HepG2 (cell line): ENCODE measurements around the gene NDST1. TPM values are rescaled to one million over a fixed set of nuclear protein-coding genes. Genes with fewer than 3 reads are reported as not detected.

Experiments used
- BRCA1 ChIP-seq: sonication (generic); formaldehyde crosslinking; IDR thresholded peaks from 2 replicates; pipeline ENCODE4 v1.4.0; 2020; ENCODE audit warnings: missing genetic modification reagents
- CEBPG ChIP-seq: IDR thresholded peaks from 2 replicates; pipeline ENCODE4 v1.6.1; 2016
- CREB3 ChIP-seq: sonication (generic); formaldehyde crosslinking; IDR thresholded peaks from 2 replicates; pipeline ENCODE4 v1.5.0; 2020; ENCODE audit warnings: missing genetic modification reagents
- MAFF ChIP-seq: IDR thresholded peaks from 2 replicates; pipeline ENCODE4 v1.6.1; 2011; ENCODE audit warnings: low read depth, low read length, improper control_type of control experiment
- MEIS1 ChIP-seq: sonication (generic); formaldehyde crosslinking; IDR thresholded peaks from 2 replicates; pipeline ENCODE4 v1.9.0; 2021; ENCODE audit warnings: mild to moderate bottlenecking, missing genetic modification reagents, moderate library complexity, borderline replicate concordance
- MTERF4 ChIP-seq: sonication (generic); formaldehyde crosslinking; IDR thresholded peaks from 2 replicates; pipeline ENCODE4 v1.8.0; 2023; ENCODE audit warnings: mild to moderate bottlenecking, missing genetic modification reagents
- NCOR1 ChIP-seq: fragments of 200-600 bp; sonication (generic); IDR thresholded peaks from 2 replicates; pipeline ENCODE4 v1.7.0; 2017; ENCODE audit warnings: antibody characterized with exemption, low read length, borderline replicate concordance
- NFKBIZ ChIP-seq: IDR thresholded peaks from 2 replicates; pipeline ENCODE4 v1.6.1; 2018; ENCODE audit warnings: missing genetic modification reagents, missing compliant biosample characterization
- PPARG ChIP-seq: conservative IDR thresholded peaks from 2 replicates; pipeline ENCODE4 v1.6.1; 2016; ENCODE audit warnings: missing biosample characterization, missing genetic modification reagents
- TAF1 ChIP-seq: sonication (generic); formaldehyde crosslinking; IDR thresholded peaks from 2 replicates; pipeline ENCODE4 v1.4.0; 2020; ENCODE audit warnings: missing genetic modification reagents
- UBTF ChIP-seq: sonication (generic); formaldehyde crosslinking; IDR thresholded peaks from 2 replicates; pipeline ENCODE4 v1.4.0; 2020; ENCODE audit warnings: mild to moderate bottlenecking, missing genetic modification reagents
- ZBTB20 ChIP-seq: sonication (generic); formaldehyde crosslinking; IDR thresholded peaks from 2 replicates; pipeline ENCODE4 v1.8.1; 2023; ENCODE audit warnings: missing genetic modification reagents, low read depth, mild to moderate bottlenecking, borderline replicate concordance
- ZBTB26 ChIP-seq: IDR thresholded peaks from 2 replicates; pipeline ENCODE4 v1.6.1; 2016; ENCODE audit warnings: missing compliant biosample characterization, missing genetic modification reagents, borderline replicate concordance
- ZC3H4 ChIP-seq: sonication (generic); formaldehyde crosslinking; IDR thresholded peaks from 2 replicates; pipeline ENCODE4 v1.4.0; 2020; ENCODE audit warnings: missing genetic modification reagents, borderline replicate concordance
- ZIK1 ChIP-seq: sonication (generic); formaldehyde crosslinking; IDR thresholded peaks from 2 replicates; pipeline ENCODE4 v1.5.0; 2020; ENCODE audit warnings: mild to moderate bottlenecking, low read depth, missing genetic modification reagents, borderline replicate concordance
- ZKSCAN1 ChIP-seq: fragments of 150-350 bp; IDR thresholded peaks from 2 replicates; pipeline ENCODE4 v1.6.1; 2014; ENCODE audit warnings: low read length
- ZNF180 ChIP-seq: sonication (generic); formaldehyde crosslinking; IDR thresholded peaks from 2 replicates; pipeline ENCODE4 v1.4.0; 2020; ENCODE audit warnings: low read depth, missing genetic modification reagents, borderline replicate concordance
- ZNF3 ChIP-seq: IDR thresholded peaks from 2 replicates; pipeline ENCODE4 v1.7.0; 2017; ENCODE audit warnings: inconsistent platforms
- ZNF431 ChIP-seq: sonication (generic); formaldehyde crosslinking; IDR thresholded peaks from 2 replicates; pipeline ENCODE4 v1.9.0; 2022; ENCODE audit warnings: missing genetic modification reagents, low read depth, mild to moderate bottlenecking, borderline replicate concordance
- polyA plus RNA-seq, 8 experiments: library from polyadenylated mRNA; depleted of rRNA in 3 of 8; stranded (reverse) in 7 of 8; unstranded in 1 of 8; fragments of >200 nt; fragmentation: Illumina TruSeq in 4 of 8; extraction: Trizol in 4 of 8; gene quantifications; 2 replicates each; pipeline versions ENCODE4 v1.2.1 to v1.2.3, GENCODE V29; 2011 to 2016; ENCODE audit warnings: low read depth in 4 of 8, missing spikeins in 1 of 8, mixed read lengths in 1 of 8; ENCODE audit not compliant: insufficient read depth in 1 of 8
- total RNA-seq, 5 experiments: library from RNA; depleted of rRNA; stranded (reverse); fragments of >200 nt; fragmentation: Illumina TruSeq; extraction: Trizol; gene quantifications; 2 replicates each; pipeline ENCODE4 v1.2.3, GENCODE V29; 2016; ENCODE audit warnings: low read depth in 1 of 5
- TF ChIP-seq, protein P1 (sequence below): sonication (generic); formaldehyde crosslinking; IDR thresholded peaks from 2 replicates; pipeline ENCODE4 v1.4.0; 2020; ENCODE audit warnings: mild to moderate bottlenecking, missing genetic modification reagents
- TF ChIP-seq, protein P2 (sequence below): sonication (generic); formaldehyde crosslinking; IDR thresholded peaks from 2 replicates; pipeline ENCODE4 v1.4.0; 2020; ENCODE audit warnings: missing genetic modification reagents

NDST1 gene
- total and polyA plus RNA-seq, 2 of the 13 experiments (the other 11 are each of a cell fraction or from before 2014, with no cell fraction given) = 23.8 to 26.2 TPM

DNA sequence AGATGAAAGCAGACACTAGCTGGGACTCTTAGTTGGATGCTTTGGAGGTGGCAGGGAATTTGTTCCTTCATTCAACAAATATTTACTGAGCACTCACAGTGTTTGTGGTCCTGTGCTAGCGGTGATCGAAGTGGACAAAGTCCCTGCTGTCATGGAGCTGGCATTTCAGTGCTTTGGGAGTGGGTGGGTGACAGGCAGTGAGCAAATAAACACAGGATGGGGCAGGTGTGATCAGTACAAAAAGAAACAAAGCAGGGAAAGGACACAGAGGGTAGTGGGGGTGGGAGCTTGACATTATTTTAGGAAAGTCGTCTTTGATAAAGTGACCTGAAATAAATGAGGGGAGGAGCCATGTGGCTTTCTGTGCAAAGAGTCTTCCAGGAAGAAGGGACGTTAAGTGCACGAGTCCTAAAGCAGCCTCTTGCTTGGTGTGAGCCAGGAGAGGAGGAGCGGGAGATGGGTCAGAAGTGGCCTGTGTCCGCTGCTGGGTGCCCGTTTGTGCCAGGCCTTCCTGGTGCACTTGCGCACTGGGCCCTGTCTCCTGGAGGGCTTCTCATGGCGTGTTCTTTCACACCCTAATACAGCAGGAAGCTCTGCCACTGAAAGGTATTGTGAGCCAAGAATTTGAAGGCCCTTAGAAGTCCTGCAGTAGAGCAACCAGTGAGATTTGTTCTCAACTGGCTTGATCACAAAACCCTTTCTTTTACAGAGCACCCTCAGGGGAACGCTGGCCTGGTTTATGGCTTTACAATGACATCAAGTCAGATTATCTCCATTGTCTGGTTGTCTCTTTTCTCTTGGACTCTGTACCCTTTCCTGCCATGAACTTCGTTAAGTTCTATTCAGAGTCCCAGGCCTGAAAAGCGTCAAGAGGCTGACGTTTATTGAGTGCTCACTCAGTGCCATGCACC is 14.8 kb downstream of the NDST1 start (continued):
- peak; percentile 73; the same call in 1 of the 2 replicates for TF ChIP-seq ZBTB26 (CRISPR knock-in tag)
- peak; percentile 83 for TF ChIP-seq PPARG (CRISPR knock-in tag)
- TF ChIP-seq MTERF4 (CRISPR knock-in tag) = no peak; the same call in 1 of the 2 replicates
- TF ChIP-seq, protein P1, sequence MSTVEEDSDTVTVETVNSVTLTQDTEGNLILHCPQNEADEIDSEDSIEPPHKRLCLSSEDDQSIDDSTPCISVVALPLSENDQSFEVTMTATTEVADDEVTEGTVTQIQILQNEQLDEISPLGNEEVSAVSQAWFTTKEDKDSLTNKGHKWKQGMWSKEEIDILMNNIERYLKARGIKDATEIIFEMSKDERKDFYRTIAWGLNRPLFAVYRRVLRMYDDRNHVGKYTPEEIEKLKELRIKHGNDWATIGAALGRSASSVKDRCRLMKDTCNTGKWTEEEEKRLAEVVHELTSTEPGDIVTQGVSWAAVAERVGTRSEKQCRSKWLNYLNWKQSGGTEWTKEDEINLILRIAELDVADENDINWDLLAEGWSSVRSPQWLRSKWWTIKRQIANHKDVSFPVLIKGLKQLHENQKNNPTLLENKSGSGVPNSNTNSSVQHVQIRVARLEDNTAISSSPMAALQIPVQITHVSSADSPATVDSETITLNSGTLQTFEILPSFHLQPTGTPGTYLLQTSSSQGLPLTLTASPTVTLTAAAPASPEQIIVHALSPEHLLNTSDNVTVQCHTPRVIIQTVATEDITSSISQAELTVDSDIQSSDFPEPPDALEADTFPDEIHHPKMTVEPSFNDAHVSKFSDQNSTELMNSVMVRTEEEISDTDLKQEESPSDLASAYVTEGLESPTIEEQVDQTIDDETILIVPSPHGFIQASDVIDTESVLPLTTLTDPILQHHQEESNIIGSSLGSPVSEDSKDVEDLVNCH (CRISPR knock-in tag) = peak; percentile 36; the same call in 1 of the 2 replicates
- TF ChIP-seq NFKBIZ (CRISPR knock-in tag) = peak; percentile 87; the same call in 1 of the 2 replicates
- TF ChIP-seq CREB3 (CRISPR knock-in tag) = no peak
- TF ChIP-seq, protein P2, sequence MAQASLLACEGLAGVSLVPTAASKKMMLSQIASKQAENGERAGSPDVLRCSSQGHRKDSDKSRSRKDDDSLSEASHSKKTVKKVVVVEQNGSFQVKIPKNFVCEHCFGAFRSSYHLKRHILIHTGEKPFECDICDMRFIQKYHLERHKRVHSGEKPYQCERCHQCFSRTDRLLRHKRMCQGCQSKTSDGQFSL (CRISPR knock-in tag) = no peak; the same call in 1 of the 2 replicates
- peak; percentile 92 for TF ChIP-seq NCOR1
- no peak for TF ChIP-seq ZNF3 (CRISPR knock-in tag)
- TF ChIP-seq UBTF (CRISPR knock-in tag) = peak; percentile 64
- TF ChIP-seq ZNF180 (CRISPR knock-in tag) = no peak
- TF ChIP-seq MEIS1 (CRISPR knock-in tag) = peak; percentile 98
- peak; percentile 77 for TF ChIP-seq CEBPG (CRISPR knock-in tag)
- TF ChIP-seq MAFF = no peak
- TF ChIP-seq ZKSCAN1 = peak; percentile 36; the same call in 1 of the 2 replicates
- TF ChIP-seq ZBTB20 (CRISPR knock-in tag) = peak; percentile 61; the same call in 1 of the 2 replicates
- no peak for TF ChIP-seq ZC3H4 (CRISPR knock-in tag)
- TF ChIP-seq BRCA1 (CRISPR knock-in tag) = no peak
- no peak for TF ChIP-seq ZIK1 (CRISPR knock-in tag)
- peak; percentile 10; the same call in 1 of the 2 replicates for TF ChIP-seq TAF1 (CRISPR knock-in tag)
- peak; percentile 72; the same call in 1 of the 2 replicates for TF ChIP-seq ZNF431 (CRISPR knock-in tag)
